GM12873 (cell line): ENCODE results near the gene ZNF423.

Experiments used
- TF ChIP-seq, protein P1 (sequence below): IDR thresholded peaks from 2 replicates; pipeline ENCODE4 v1.5.1; 2012; ENCODE audit warnings: low read depth, mild to moderate bottlenecking, moderate library complexity, low read length, control low read depth; ENCODE audit not compliant: insufficient read depth; ENCODE audit errors: missing control alignments

ZNF423 gene

DNA sequence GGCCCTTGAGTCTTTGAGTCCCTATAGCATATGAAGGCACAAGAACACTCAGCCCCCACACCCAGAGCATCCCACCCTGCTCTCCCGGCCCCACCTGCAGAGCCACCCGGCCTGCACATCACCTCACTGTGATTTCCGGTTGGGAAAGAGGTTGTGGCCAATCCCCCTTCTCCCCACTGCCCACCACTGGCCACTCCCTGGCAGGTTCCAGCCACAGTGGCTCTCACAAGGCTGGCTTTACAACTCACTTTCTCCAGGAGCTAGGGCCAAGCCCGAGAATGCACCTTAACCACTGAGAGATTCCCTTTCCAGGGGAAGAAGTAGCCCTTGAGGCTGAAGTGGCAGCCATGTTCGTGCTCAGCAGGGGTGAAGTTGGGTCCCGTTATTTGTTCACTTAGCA lies 358.4 kb downstream of the ZNF423 start:
- TF ChIP-seq, protein P1, sequence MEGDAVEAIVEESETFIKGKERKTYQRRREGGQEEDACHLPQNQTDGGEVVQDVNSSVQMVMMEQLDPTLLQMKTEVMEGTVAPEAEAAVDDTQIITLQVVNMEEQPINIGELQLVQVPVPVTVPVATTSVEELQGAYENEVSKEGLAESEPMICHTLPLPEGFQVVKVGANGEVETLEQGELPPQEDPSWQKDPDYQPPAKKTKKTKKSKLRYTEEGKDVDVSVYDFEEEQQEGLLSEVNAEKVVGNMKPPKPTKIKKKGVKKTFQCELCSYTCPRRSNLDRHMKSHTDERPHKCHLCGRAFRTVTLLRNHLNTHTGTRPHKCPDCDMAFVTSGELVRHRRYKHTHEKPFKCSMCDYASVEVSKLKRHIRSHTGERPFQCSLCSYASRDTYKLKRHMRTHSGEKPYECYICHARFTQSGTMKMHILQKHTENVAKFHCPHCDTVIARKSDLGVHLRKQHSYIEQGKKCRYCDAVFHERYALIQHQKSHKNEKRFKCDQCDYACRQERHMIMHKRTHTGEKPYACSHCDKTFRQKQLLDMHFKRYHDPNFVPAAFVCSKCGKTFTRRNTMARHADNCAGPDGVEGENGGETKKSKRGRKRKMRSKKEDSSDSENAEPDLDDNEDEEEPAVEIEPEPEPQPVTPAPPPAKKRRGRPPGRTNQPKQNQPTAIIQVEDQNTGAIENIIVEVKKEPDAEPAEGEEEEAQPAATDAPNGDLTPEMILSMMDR, result no peak

DNA sequence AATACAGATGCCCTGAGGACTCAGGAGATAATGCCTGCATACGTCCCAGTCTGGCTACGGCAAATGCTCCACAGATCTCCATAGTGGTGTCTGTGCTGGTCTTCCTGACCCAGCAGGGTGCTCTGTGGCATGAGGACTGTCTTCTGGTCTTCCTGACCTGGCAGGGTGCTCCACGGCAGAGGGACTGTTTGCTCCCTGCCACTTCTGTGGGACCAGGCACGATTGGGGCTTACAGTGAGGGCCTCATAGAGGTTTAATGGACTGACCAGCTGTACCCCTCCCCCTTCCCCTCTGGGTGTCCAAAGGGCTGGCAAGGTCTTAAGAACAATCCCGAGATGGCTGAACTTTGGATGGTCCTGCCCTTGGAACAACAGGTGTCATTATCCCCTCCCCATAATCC lies 359.3 kb downstream of the ZNF423 start:
- TF ChIP-seq, protein P1, result no peak

DNA sequence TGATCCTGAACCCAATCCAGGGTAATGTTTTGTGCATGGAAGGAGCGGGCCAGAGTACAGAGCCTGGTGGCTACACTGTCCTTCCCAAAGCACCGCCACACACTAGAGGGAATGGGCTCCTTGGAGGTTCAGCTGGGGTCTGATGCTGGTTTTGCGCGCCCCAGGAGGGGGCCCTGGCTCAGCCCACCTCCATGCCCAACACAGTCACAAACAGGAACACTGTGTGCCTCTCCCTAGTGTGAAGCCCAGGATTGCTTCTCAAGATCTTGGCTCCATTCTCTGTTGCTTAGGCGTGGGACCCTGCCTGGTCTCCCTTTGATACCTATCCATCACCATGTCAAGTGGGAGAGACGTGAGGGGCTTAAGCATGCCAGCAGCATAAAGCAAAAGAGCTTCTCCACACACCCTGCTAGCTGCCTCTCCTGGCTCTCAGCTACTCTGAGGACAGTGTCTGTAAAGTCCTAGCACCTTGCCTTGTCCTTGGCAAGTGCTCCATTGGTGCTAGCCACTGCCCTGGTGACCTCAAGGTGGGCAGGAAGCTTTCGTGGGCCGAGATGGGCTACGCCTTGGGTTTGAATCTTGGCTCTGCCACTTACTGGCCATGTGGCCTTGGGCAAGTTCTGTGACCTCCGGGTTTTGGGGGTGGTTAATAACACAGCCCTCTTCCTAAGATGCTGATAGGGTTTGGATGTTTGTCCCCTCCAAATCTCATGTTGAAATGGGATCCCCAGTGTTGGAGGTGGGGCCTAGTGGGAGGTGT lies 360.1 kb downstream of the ZNF423 start:
- TF ChIP-seq, protein P1, result no peak

DNA sequence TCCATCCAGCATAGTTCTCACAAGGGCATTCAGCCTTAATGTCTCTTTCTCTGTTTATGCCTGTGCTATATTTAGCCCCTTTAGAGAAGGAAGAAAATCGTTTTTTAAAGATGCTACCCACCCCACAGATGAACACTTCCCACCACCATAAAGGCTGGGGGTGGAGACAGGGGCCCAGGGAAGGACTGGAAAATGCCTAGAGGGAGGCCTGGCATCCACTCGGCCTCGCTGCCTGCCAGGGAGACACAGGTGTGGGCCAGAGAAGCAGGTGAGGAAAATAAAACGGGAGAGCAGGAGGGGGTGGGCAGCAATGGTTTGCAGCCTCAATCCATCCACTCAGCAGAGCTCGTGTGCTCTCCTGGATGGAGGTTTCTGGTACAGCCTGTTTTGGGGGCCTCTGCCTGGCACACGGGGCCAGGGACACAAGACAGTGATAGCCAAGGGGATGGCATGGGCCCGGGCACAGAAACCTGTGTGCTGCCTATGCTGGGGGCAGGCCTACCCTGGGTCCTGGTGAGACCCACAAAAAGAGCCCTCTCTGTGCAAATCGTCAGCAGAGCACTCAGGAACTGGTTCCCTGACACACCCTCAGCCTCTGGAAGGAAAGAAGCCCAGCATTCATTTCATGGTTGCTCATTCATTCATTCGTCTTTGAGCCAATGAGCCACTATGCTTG lies 360.9 kb downstream of the ZNF423 start:
- TF ChIP-seq, protein P1, result no peak

DNA sequence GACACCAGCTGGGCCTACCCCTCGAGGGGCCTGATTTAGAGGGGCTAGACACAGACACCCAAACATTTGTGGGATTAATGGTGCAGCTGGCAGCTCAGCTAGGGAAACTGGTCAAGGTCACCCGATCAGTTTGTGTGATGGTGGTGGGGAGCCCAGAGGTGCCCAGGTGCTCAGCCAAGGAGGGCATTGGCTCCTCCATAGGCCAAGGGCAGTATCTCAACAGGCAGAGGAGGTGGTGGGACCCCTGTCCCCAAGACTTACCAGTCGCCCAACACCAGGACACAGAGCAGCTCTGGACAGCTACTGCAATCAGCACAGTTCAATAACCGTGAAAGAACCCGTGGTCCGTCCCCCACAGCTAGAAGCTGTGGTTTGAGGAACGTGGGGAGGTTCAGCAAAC lies 361.4 kb downstream of the ZNF423 start:
- TF ChIP-seq, protein P1, result no peak

DNA sequence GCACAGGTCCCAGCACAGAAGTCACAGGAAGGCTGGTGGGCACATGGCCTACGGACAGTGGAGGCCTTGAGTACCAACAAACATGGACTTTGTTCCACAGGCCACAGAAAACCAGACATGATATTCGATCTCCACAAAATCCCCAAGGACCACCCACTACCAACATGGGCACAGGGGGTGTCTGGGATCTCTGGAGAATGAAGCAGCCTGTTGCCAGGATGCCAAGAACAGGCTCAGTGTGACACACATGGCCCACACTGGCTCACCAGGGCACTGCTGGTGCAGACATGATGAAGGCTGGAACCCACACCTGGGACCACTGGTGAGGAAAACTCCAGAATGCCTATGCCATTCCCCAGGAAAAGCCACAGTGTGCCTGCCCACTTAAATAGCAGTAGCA lies 362.1 kb downstream of the ZNF423 start:
- TF ChIP-seq, protein P1, result no peak

DNA sequence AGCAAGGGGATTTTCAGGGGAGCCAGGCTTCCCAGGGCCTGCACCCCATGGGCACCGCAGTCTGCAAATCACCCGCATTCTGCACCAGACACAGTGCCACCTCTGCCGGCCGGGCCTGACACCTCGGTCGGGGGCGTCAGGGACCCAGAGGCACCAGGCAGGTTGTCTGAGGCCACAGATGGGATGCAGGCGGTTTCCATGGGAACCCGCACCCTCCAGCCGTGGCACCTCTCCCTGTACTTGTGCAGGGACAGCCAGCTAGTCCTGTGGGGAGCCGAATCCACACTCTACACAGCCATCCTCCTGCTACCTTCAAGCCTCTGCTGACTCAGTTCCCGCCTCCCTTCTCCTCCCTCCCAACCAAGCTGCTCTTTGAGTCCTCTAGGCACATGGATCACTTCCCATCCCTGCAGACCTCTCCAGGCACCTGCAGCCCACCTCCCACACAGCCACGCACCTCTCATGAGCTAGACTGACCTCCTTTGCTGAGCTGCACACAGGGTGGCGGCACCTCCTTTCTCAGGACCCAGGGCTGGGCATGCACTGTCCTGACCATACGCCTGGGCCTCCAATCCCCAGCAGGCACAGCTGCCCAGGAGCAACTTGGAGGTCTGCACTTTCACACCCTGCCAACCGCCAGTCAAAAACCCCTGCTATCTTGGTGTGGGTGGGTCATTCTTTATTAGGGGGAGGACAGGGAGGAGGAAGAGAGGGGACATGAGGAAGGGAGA lies 362.9 kb downstream of the ZNF423 start:
- TF ChIP-seq, protein P1, result no peak
